ENCODE data around the gene MRPS6. TPM values are rescaled to one million over a fixed set of nuclear protein-coding genes. Genes with fewer than 3 reads are reported as not detected.
A peak's percentile ranks its signal among the peaks of the same experiment; 100 is the strongest.

Gene MRPS6
- 223 TPM for polyA plus RNA-seq (2013, experiment 1 of 4)
- polyA plus RNA-seq (2013, experiment 2 of 4): 202 TPM
- polyA plus RNA-seq (2013, experiment 3 of 4): 180 TPM
- 205 TPM for polyA plus RNA-seq (2013, experiment 4 of 4)

- peaks cover 22% of the 10 kb centered on the region for H3K4me1 ChIP-seq (ENCODE audit: control insufficient read depth, insufficient read depth, low read length)
- H3K27ac ChIP-seq (ENCODE audit: insufficient read depth, low read depth, low read length, poor library complexity, severe bottlenecking): peak within 1 kb of the TSS; percentile 60
- WGBS, 2 experiments: 1% methylated on average over 104 of the region's 104 CpGs
- H3K36me3 ChIP-seq (ENCODE audit: control insufficient read depth, insufficient read depth, low read length): no peaks in the 10 kb centered on the region
- no peaks in the 10 kb centered on the region for H3K9me3 ChIP-seq (ENCODE audit: control insufficient read depth, low read length)
- H3K27me3 ChIP-seq (ENCODE audit: control insufficient read depth, insufficient read depth, low read length, poor library complexity, severe bottlenecking): peaks cover 8% of the 10 kb centered on the region
- peak within 1 kb of the TSS; percentile 57 for H3K4me3 ChIP-seq (ENCODE audit: insufficient read depth, low read depth, low read length)
Observed at GRCh38 chr21:34073032-34073748, at the start of gene MRPS6, which contains the start of gene SLC5A3. Gene MRPS6 (plus strand): TSS chr21:34073578. CDS start chr21:34073701, 123 bp downstream. Gene SLC5A3 (plus strand): TSS chr21:34073578. CDS start chr21:34095199, 21,621 bp downstream.

GRCh38 chr21:34023691-34024373, 49.5 kb upstream of the MRPS6 start:
- Histone ChIP-seq H3K36me3 (ENCODE audit: control insufficient read depth, insufficient read depth, low read length) (no peaks in the 10 kb centered on the region), H3K27ac (ENCODE audit: insufficient read depth, low read depth, low read length, poor library complexity, severe bottlenecking) (no peak overlapping the region), H3K9me3 (ENCODE audit: control insufficient read depth, low read length) (no peaks in the 10 kb centered on the region), H3K4me3 (ENCODE audit: insufficient read depth, low read depth, low read length) (no peak overlapping the region), H3K4me1 (ENCODE audit: control insufficient read depth, insufficient read depth, low read length) (peaks cover 16% of the 10 kb centered on the region), H3K27me3 (ENCODE audit: control insufficient read depth, insufficient read depth, low read length, poor library complexity, severe bottlenecking) (no peaks in the 10 kb centered on the region)
- 78 to 85% methylated on average over 6 to 7 of the region's 8 CpGs for WGBS, 2 experiments

GRCh38 chr21:34024374-34024693, 49.0 kb upstream of the MRPS6 start:
- Histone ChIP-seq H3K9me3 (ENCODE audit: control insufficient read depth, low read length) (no peaks in the 10 kb centered on the region), H3K36me3 (ENCODE audit: control insufficient read depth, insufficient read depth, low read length) (no peaks in the 10 kb centered on the region), H3K4me3 (ENCODE audit: insufficient read depth, low read depth, low read length) (no peak overlapping the region), H3K4me1 (ENCODE audit: control insufficient read depth, insufficient read depth, low read length) (peaks cover 16% of the 10 kb centered on the region), H3K27ac (ENCODE audit: insufficient read depth, low read depth, low read length, poor library complexity, severe bottlenecking) (no peak overlapping the region), H3K27me3 (ENCODE audit: control insufficient read depth, insufficient read depth, low read length, poor library complexity, severe bottlenecking) (no peaks in the 10 kb centered on the region)
- 96% methylated on average over 3 of the region's 3 CpGs for WGBS, 2 experiments

- H3K36me3 ChIP-seq (ENCODE audit: control insufficient read depth, insufficient read depth, low read length): no peaks in the 10 kb centered on the region
- H3K27me3 ChIP-seq (ENCODE audit: control insufficient read depth, insufficient read depth, low read length, poor library complexity, severe bottlenecking): no peaks in the 10 kb centered on the region
- H3K4me1 ChIP-seq (ENCODE audit: control insufficient read depth, insufficient read depth, low read length): peaks cover 8% of the 10 kb centered on the region
- WGBS, 2 experiments: 75 to 95% methylated on average over 7 to 8 of the region's 9 CpGs
- H3K9me3 ChIP-seq (ENCODE audit: control insufficient read depth, low read length): no peaks in the 10 kb centered on the region
- H3K27ac ChIP-seq (ENCODE audit: insufficient read depth, low read depth, low read length, poor library complexity, severe bottlenecking): no peak overlapping the region
- no peak overlapping the region for H3K4me3 ChIP-seq (ENCODE audit: insufficient read depth, low read depth, low read length)
Observed at GRCh38 chr21:34027721-34028461, 45.5 kb upstream of the MRPS6 start.

- WGBS, 2 experiments: 68% methylated on average over 13 of the region's 13 CpGs
- Histone ChIP-seq H3K36me3 (ENCODE audit: control insufficient read depth, insufficient read depth, low read length) (no peaks in the 10 kb centered on the region), H3K9me3 (ENCODE audit: control insufficient read depth, low read length) (no peaks in the 10 kb centered on the region), H3K4me3 (ENCODE audit: insufficient read depth, low read depth, low read length) (no peak overlapping the region), H3K27ac (ENCODE audit: insufficient read depth, low read depth, low read length, poor library complexity, severe bottlenecking) (no peak overlapping the region), H3K27me3 (ENCODE audit: control insufficient read depth, insufficient read depth, low read length, poor library complexity, severe bottlenecking) (no peaks in the 10 kb centered on the region), H3K4me1 (ENCODE audit: control insufficient read depth, insufficient read depth, low read length) (peaks cover 6% of the 10 kb centered on the region)
Observed at GRCh38 chr21:34029743-34030528, 43.4 kb upstream of the MRPS6 start.

GRCh38 chr21:34031835-34032370, 41.5 kb upstream of the MRPS6 start:
- H3K4me3 ChIP-seq (ENCODE audit: insufficient read depth, low read depth, low read length): no peak overlapping the region
- no peak overlapping the region for H3K27ac ChIP-seq (ENCODE audit: insufficient read depth, low read depth, low read length, poor library complexity, severe bottlenecking)
- WGBS, 2 experiments: 89 to 95% methylated on average over 11 of the region's 11 CpGs
- peaks cover 18% of the 10 kb centered on the region for H3K4me1 ChIP-seq (ENCODE audit: control insufficient read depth, insufficient read depth, low read length)
- no peaks in the 10 kb centered on the region for H3K36me3 ChIP-seq (ENCODE audit: control insufficient read depth, insufficient read depth, low read length)
- no peaks in the 10 kb centered on the region for H3K9me3 ChIP-seq (ENCODE audit: control insufficient read depth, low read length)
- no peaks in the 10 kb centered on the region for H3K27me3 ChIP-seq (ENCODE audit: control insufficient read depth, insufficient read depth, low read length, poor library complexity, severe bottlenecking)

GRCh38 chr21:34034369-34035014, 38.9 kb upstream of the MRPS6 start:
- Histone ChIP-seq H3K36me3 (ENCODE audit: control insufficient read depth, insufficient read depth, low read length) (no peaks in the 10 kb centered on the region), H3K27me3 (ENCODE audit: control insufficient read depth, insufficient read depth, low read length, poor library complexity, severe bottlenecking) (no peaks in the 10 kb centered on the region), H3K27ac (ENCODE audit: insufficient read depth, low read depth, low read length, poor library complexity, severe bottlenecking) (no peak overlapping the region), H3K4me3 (ENCODE audit: insufficient read depth, low read depth, low read length) (no peak overlapping the region), H3K4me1 (ENCODE audit: control insufficient read depth, insufficient read depth, low read length) (peaks cover 18% of the 10 kb centered on the region), H3K9me3 (ENCODE audit: control insufficient read depth, low read length) (no peaks in the 10 kb centered on the region)
- WGBS, 2 experiments: 84 to 87% methylated on average over 8 of the region's 8 CpGs

GRCh38 chr21:34035619-34036354, 37.6 kb upstream of the MRPS6 start:
- Histone ChIP-seq H3K27ac (ENCODE audit: insufficient read depth, low read depth, low read length, poor library complexity, severe bottlenecking) (no peak overlapping the region), H3K27me3 (ENCODE audit: control insufficient read depth, insufficient read depth, low read length, poor library complexity, severe bottlenecking) (no peaks in the 10 kb centered on the region), H3K4me3 (ENCODE audit: insufficient read depth, low read depth, low read length) (no peak overlapping the region), H3K36me3 (ENCODE audit: control insufficient read depth, insufficient read depth, low read length) (no peaks in the 10 kb centered on the region), H3K9me3 (ENCODE audit: control insufficient read depth, low read length) (no peaks in the 10 kb centered on the region), H3K4me1 (ENCODE audit: control insufficient read depth, insufficient read depth, low read length) (peaks cover 18% of the 10 kb centered on the region)
- WGBS, 2 experiments: 79 to 84% methylated on average over 8 of the region's 8 CpGs

All from ectodermal cell (in vitro differentiated cells).